IMR-90 (cell line): Measurements from ENCODE around the gene AHSA1. TPM values are rescaled to one million over a fixed set of nuclear protein-coding genes. Genes with fewer than 3 reads are reported as not detected.

Source experiments
- ATAC-seq: fragments of 200-7000 bp; cut with Tn5 transposase; 2 replicates; pipeline ENCODE4 v1.9.1; 2020; ENCODE audit warnings: low read depth, mild to moderate bottlenecking, moderate library complexity
- BruUV-seq: library from RNA; stranded (reverse); fragments of 400-500 nt; replicated peaks from 2 replicates; lab custom pipeline; 2021; lab: Mats Ljungman, UMichigan
- CTCF ChIA-PET: fragments of 300-600 bp; formaldehyde crosslinking; extraction: SDS; loops from one replicate; lab custom pipeline; 2021; ENCODE audit warnings: antibody characterized with exemption; lab: Yijun Ruan, JAX
- POLR2A ChIA-PET: fragments of 300-600 bp; sonication (Branson Sonifier 250); formaldehyde crosslinking; loops from one replicate; lab custom pipeline; 2022; ENCODE audit warnings: antibody characterized with exemption; ENCODE audit not compliant: unreplicated experiment; lab: Charles Lee
- DNase-seq: peaks from one replicate; pipeline ENCODE4 v3.0.0; 2013
- H2AFZ ChIP-seq: replicated peaks from 2 replicates; pipeline ENCODE3; 2013; ENCODE audit warnings: low read length, mild to moderate bottlenecking; ENCODE audit not compliant: poor library complexity
- H2AK5ac ChIP-seq: 2 replicates; pipeline ENCODE4 v1.6.1; 2013; ENCODE audit warnings: low read depth, low read length, inconsistent platforms
- H2AK9ac ChIP-seq: replicated peaks from 2 replicates; pipeline ENCODE3; 2013; ENCODE audit warnings: mild to moderate bottlenecking, low read depth, low read length, moderate library complexity; ENCODE audit not compliant: poor library complexity
- H2BK120ac ChIP-seq: 2 replicates; pipeline ENCODE4 v1.6.1; 2013; ENCODE audit warnings: low read depth, low read length, inconsistent platforms
- H2BK15ac ChIP-seq: 3 replicates; pipeline ENCODE4 v1.6.1; 2013; ENCODE audit warnings: low read depth, low read length, inconsistent platforms
- H2BK20ac ChIP-seq: 2 replicates; pipeline ENCODE4 v1.6.1; 2013; ENCODE audit warnings: low read depth, mild to moderate bottlenecking, inconsistent platforms, low read length, moderate library complexity
- H2BK5ac ChIP-seq: 2 replicates; pipeline ENCODE4 v1.6.1; 2013; ENCODE audit warnings: mild to moderate bottlenecking, low read depth, low read length, inconsistent platforms; ENCODE audit not compliant: poor library complexity, severe bottlenecking
- H3K14ac ChIP-seq: replicated peaks from 2 replicates; pipeline ENCODE4 v1.6.1; 2013; ENCODE audit warnings: low read depth, low read length, inconsistent platforms
- H3K18ac ChIP-seq: 2 replicates; pipeline ENCODE4 v1.6.1; 2013; ENCODE audit warnings: low read depth, low read length, control low read depth
- H3K23ac ChIP-seq: 2 replicates; pipeline ENCODE4 v1.6.1; 2013; ENCODE audit warnings: low read depth, low read length, inconsistent platforms
- H3K27ac ChIP-seq: 2 replicates; pipeline ENCODE4 v1.5.1; 2013; ENCODE audit warnings: mild to moderate bottlenecking, control low read depth, low read length; ENCODE audit not compliant: insufficient read depth
- H3K27me3 ChIP-seq: 2 replicates; pipeline ENCODE4 v1.6.1; 2013; ENCODE audit warnings: low read length; ENCODE audit not compliant: control insufficient read depth, insufficient read depth
- H3K36me3 ChIP-seq: 2 replicates; pipeline ENCODE4 v1.6.1; 2013; ENCODE audit warnings: low read length, mixed read lengths; ENCODE audit not compliant: control insufficient read depth, insufficient read depth
- H3K4ac ChIP-seq: 2 replicates; pipeline ENCODE4 v1.6.1; 2013; ENCODE audit warnings: low read depth, low read length, inconsistent platforms
- H3K4me1 ChIP-seq: 2 replicates; pipeline ENCODE4 v1.6.1; 2013; ENCODE audit warnings: low read length, mixed read lengths; ENCODE audit not compliant: control insufficient read depth, insufficient read depth
- H3K4me2 ChIP-seq: 2 replicates; pipeline ENCODE4 v1.6.1; 2013; ENCODE audit warnings: low read depth, mild to moderate bottlenecking, control low read depth, low read length, moderate library complexity
- H3K4me3 ChIP-seq: 2 replicates; pipeline ENCODE4 v1.5.1; 2013; ENCODE audit warnings: low read depth, mild to moderate bottlenecking, control low read depth, low read length, moderate library complexity; ENCODE audit not compliant: insufficient read depth
- H3K56ac ChIP-seq: 2 replicates; pipeline ENCODE4 v1.6.1; 2013; ENCODE audit warnings: low read length, inconsistent platforms; ENCODE audit not compliant: insufficient read depth; ENCODE audit errors: extremely low read depth
- H3K79me1 ChIP-seq, 2 experiments: 2 replicates each; pipeline ENCODE4 v1.6.1; 2013; ENCODE audit warnings: low read length in 2 of 2, inconsistent platforms in 1 of 2, low read depth in 1 of 2
- H3K9ac ChIP-seq: 2 replicates; pipeline ENCODE4 v1.6.1; 2013; ENCODE audit warnings: low read depth, low read length, control low read depth
- H3K9me1 ChIP-seq: 2 replicates; pipeline ENCODE4 v1.6.1; 2013; ENCODE audit warnings: low read length, inconsistent platforms; ENCODE audit not compliant: insufficient read depth
- H3K9me3 ChIP-seq: 2 replicates; pipeline ENCODE4 v1.6.1; 2013; ENCODE audit warnings: low read length; ENCODE audit not compliant: control insufficient read depth, insufficient read depth
- H4K20me1 ChIP-seq: 2 replicates; pipeline ENCODE4 v1.6.1; 2013; ENCODE audit warnings: low read length, inconsistent platforms; ENCODE audit not compliant: insufficient read depth
- H4K5ac ChIP-seq: 2 replicates; pipeline ENCODE4 v1.6.1; 2013; ENCODE audit warnings: mild to moderate bottlenecking, low read depth, low read length, control low read depth
- H4K8ac ChIP-seq, 2 experiments: 2 replicates each; pipeline ENCODE4 v1.6.1; 2013; ENCODE audit warnings: low read depth in 2 of 2, low read length in 2 of 2, control low read depth in 1 of 2, inconsistent platforms in 1 of 2
- H4K91ac ChIP-seq: 2 replicates; pipeline ENCODE4 v1.6.1; 2013; ENCODE audit warnings: low read depth, low read length, inconsistent platforms; ENCODE audit not compliant: insufficient read depth
- BHLHE40 ChIP-seq: fragments of 150-350 bp; IDR thresholded peaks from 2 replicates; pipeline ENCODE4 v1.6.1; 2016; ENCODE audit warnings: mild to moderate bottlenecking, low read depth, low read length
- CEBPB ChIP-seq: IDR thresholded peaks from 2 replicates; pipeline ENCODE4 v1.6.1; 2012; ENCODE audit warnings: low read depth, low read length, improper control_type of control experiment
- CHD1 ChIP-seq: IDR thresholded peaks from 2 replicates; pipeline ENCODE4 v1.6.1; 2012; ENCODE audit warnings: low read depth, low read length, improper control_type of control experiment
- POLR2A ChIP-seq: IDR thresholded peaks from 2 replicates; pipeline ENCODE4 v1.6.1; 2012; ENCODE audit warnings: mild to moderate bottlenecking, low read depth, low read length
- RCOR1 ChIP-seq: IDR thresholded peaks from 2 replicates; pipeline ENCODE4 v1.6.1; 2012; ENCODE audit warnings: mild to moderate bottlenecking, low read length, improper control_type of control experiment; ENCODE audit not compliant: insufficient replicate concordance
- WGBS, 2 experiments: methylation state at CpG; one replicate each; pipeline versions ENCODE4 v1.1.5 to v1.1.7; 2013; ENCODE audit warnings: missing lambda C conversion rate in 2 of 2; ENCODE audit not compliant: insufficient read length in 1 of 2; ENCODE audit errors: extremely low coverage in 2 of 2; 5-methylcytosine and 5-hydroxymethylcytosine counted together
- dilution Hi-C: fragments of 300-500 bp; cut with HindIII; formaldehyde crosslinking; loops from one replicate; pipeline ENCODE4 v1.14.3; 2018; ENCODE audit warnings: low sequenced_read_pairs; ENCODE audit not compliant: unreplicated experiment
- in situ Hi-C: fragments of 300-500 bp; cut with MboI; formaldehyde crosslinking; loops from 3 replicates; pipeline ENCODE4 v1.14.3; 2019; ENCODE audit warnings: low sequenced_read_pairs, inconsistent platforms, mixed read lengths
- intact Hi-C: fragments of 100-400 bp; cut with micrococcal nuclease; formaldehyde crosslinking; loops from 2 replicates; pipeline ENCODE4 v1.10.0; 2022
- polyA plus RNA-seq, 3 experiments: library from polyadenylated mRNA; depleted of rRNA; stranded (reverse); fragments of >200 nt; gene quantifications; 2 replicates each; pipeline ENCODE4 v1.2.3, GENCODE V29; 2012; ENCODE audit warnings: low replicate concordance in 1 of 3
- total RNA-seq: library from RNA; depleted of rRNA; stranded (reverse); fragments of >200 nt; gene quantifications from 2 replicates; pipeline ENCODE4 v1.2.3, GENCODE V29; 2012
- TF ChIP-seq, protein P1 (sequence below): fragments of 150-350 bp; IDR thresholded peaks from 2 replicates; pipeline ENCODE4 v1.6.1; 2016; ENCODE audit warnings: low read depth, mild to moderate bottlenecking, low read length, moderate library complexity, borderline replicate concordance

The AHSA1 gene
- total and polyA plus RNA-seq, 2 of the 4 experiments (the other 2 are of a cell fraction), result 166 to 252 TPM

DNA sequence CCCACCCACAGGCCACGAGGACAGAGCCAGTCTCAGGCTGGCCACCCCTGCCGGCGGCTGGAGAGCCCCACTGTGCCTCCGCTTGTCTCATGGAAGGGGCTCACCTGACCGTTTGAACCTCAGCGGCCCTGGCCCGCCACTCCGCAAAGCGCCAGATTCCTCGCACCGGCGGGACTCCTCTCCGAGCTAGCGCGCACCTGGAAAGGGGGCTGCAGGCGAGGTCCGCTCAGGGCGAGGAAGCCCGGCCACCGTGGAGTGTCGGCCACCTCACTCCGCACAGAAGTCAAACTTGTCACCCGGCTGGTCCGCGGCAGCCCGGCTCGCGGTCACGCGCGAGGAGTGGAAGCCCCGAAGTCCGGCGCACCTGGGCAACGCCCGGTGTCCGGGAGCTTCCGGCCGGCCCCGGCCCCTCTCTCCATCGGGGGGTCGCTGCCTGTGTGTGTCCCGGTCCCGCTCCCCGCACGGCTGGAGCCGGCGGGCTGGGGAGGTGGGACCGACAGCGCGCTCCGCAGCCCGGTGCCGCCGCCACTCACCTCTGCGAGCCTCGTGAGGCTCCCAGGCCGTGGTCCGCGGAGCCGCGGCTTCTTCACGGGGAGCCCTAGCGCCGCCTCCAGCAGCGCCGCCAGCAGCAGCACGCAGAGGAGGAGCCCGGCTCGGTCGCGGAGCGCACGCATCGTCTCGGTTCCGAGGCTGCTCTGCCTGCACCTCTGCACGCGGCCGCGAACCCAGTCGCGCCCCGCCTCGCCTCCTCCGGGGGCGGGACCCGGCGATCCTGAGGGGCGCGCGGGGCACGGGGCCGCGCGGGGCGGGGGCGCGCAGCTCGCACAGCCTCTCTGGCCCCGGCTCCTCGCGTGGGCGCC, 40.5 kb downstream of the AHSA1 start, which contains the start of gene ISM2:
Gene ISM2 (minus strand): TSS at position 697 of the 860 bp plus-strand sequence. CDS start 23 bp downstream, at position 674.
- ChIA-PET CTCF (interaction anchor here (1.1 kb wide), 1 partner anchor 8 kb away, joined by 3 read pairs; no protein-coding TSS in a partner anchor), POLR2A (no interaction called here)
- no TSS peak for BruUV-seq
- in situ Hi-C loops, result no loop called here
- no peak within 1 kb of the TSS for H2BK15ac ChIP-seq
- peak; percentile 93 for ATAC-seq
- H3K4me2 ChIP-seq, result peak within 1 kb of the TSS; percentile 74
- no peak within 1 kb of the TSS for H3K14ac ChIP-seq
- H2AFZ ChIP-seq, result peak within 1 kb of the TSS; percentile 79
- no peak within 1 kb of the TSS for H3K18ac ChIP-seq
- TF ChIP-seq RCOR1, result no peak
- no peak for TF ChIP-seq CEBPB
- TF ChIP-seq BHLHE40, result no peak
- TF ChIP-seq POLR2A, result no peak
- no peak for TF ChIP-seq CHD1
- TF ChIP-seq, protein P1, sequence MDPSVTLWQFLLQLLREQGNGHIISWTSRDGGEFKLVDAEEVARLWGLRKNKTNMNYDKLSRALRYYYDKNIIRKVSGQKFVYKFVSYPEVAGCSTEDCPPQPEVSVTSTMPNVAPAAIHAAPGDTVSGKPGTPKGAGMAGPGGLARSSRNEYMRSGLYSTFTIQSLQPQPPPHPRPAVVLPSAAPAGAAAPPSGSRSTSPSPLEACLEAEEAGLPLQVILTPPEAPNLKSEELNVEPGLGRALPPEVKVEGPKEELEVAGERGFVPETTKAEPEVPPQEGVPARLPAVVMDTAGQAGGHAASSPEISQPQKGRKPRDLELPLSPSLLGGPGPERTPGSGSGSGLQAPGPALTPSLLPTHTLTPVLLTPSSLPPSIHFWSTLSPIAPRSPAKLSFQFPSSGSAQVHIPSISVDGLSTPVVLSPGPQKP, result no peak
- WGBS, 2 experiments, result 2% methylated on average over 54 of the region's 104 CpGs; no CpG with 5 or more reads in 1 of the 2 experiments
- H3K23ac ChIP-seq, result 0 out of 2 replicates have a peak within 1 kb of the TSS, but pooled peaks have one; percentile 76
- no peak within 1 kb of the TSS for H2BK20ac ChIP-seq
- no peak within 1 kb of the TSS for H2BK120ac ChIP-seq
- H4K91ac ChIP-seq, result no peak within 1 kb of the TSS
- H2AK9ac ChIP-seq, result peak within 1 kb of the TSS; percentile 61
- H3K9me3 ChIP-seq, result no peaks in the 10 kb centered on the region
- DNase-seq, result peak; percentile 28
- H3K9me1 ChIP-seq, result no peaks in the 10 kb centered on the region
- no peaks in the 10 kb centered on the region for H4K20me1 ChIP-seq
- no peaks in the 10 kb centered on the region for H3K4me1 ChIP-seq
- no peaks in the 10 kb centered on the region for H3K79me1 ChIP-seq
- H3K56ac ChIP-seq, result no peak within 1 kb of the TSS
- no peak within 1 kb of the TSS for H3K4ac ChIP-seq
- H4K8ac ChIP-seq, result no peak within 1 kb of the TSS
- intact Hi-C loops, result no loop called here
- no peak within 1 kb of the TSS for H4K5ac ChIP-seq
- dilution Hi-C loops, result no loop called here
- H3K4me3 ChIP-seq, result peak within 1 kb of the TSS; percentile 41
- no peak within 1 kb of the TSS for H3K27ac ChIP-seq
- no peaks in the 10 kb centered on the region for H3K36me3 ChIP-seq
- no peak within 1 kb of the TSS for H2AK5ac ChIP-seq
- H3K27me3 ChIP-seq, result peaks cover 27% of the 10 kb centered on the region
- no peak within 1 kb of the TSS for H2BK5ac ChIP-seq
- H3K9ac ChIP-seq, result no peak within 1 kb of the TSS
